ENCODE measurements around the gene CALML4. TPM values are rescaled to one million over a fixed set of nuclear protein-coding genes. Genes with fewer than 3 reads are reported as not detected.
"Not testable (repeated sequence)": the region's sequence is repeated elsewhere in the genome, so short reads cannot be mapped to it uniquely, and the experiment has no call there.

CALML4 gene, protein sequence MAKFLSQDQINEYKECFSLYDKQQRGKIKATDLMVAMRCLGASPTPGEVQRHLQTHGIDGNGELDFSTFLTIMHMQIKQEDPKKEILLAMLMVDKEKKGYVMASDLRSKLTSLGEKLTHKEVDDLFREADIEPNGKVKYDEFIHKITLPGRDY
- 0.97 TPM for total RNA-seq
- long read RNA-seq, partial matches to known transcripts, result 1 of 1 reads
- long read RNA-seq, other reads (novel, unspliced or antisense), result 0 of 1 reads

DNA sequence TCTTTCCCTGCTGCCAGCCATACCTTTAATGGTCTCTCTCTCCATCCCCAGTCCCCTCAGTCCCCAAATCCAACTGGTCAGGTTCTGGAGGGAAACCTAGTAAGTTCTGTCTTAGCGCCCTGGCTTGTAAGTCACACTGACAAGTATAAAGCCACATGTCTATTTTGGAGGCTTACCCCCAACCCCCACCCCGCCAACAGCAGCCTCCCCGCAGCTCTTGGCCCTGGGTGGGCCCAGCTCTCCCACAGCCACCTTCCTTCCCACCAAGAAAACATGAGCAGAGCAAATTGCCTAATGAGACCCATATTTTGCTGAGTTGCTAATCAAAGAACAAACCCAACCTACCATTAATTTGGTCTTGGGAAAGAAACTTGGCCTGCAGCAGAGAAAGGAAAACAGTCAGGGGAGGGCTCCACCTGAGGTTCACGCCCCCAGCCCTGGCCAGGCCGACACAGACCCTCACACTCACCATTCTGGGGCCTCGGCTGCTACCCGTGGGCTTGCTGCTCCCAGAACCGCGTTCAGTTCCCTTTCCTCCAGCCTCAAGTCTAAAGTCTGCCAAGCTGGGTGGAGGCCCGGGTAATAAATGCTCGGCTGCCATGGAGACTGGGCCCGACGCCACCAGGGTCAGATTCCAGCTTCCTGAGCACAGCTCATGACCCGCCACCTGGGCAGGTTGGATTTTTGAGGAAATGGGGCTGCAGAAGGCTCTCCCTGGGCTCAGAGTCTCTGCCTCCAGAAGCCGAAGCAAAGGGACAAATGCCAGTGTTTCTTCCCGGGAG is at the start of gene CALML4:
Gene CALML4 (minus strand): TSS at position 557 of the 782 bp plus-strand sequence. CDS start 85 bp downstream, at position 472.
- peak; percentile 75 for ATAC-seq (ENCODE audit: poor library complexity)
- intact Hi-C loops (cut with DNase I), result no loop called here

DNA sequence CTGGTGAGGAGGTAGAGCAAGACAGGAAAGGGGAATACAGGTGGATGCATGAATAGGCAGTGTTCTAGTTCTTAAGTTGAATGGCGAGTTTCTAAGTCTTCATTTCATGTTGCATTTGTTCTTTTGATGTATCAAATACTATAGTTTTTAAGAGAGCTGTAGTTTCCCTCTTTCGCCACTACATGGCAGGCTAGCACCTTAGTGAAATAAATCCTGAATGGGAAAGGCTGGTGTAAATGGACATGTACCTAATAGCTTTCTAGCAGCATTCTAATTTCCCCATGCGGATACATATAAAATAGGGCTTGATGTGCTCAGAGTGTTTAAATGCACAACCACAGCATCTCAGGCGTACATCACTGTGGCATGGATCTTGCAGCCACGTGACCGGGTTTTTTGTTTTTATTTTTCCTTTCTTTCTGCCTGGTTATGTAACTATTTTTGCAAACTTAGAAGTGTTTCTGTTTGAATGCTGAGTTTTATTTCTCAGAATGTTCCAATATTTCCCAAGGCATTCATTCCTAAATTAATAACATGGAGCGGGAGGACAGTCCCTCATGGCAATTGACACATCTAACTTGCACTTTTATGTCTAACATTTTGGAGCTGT is 47.9 kb upstream of the CALML4 start:
- DNase-seq (no peak), ATAC-seq (ENCODE audit: poor library complexity) (peak; percentile 30)
- intact Hi-C loops (cut with DNase I), result loop anchor here (5.0 kb wide), 1 partner anchor 624 kb away; no protein-coding TSS in a partner anchor

More for the DNA sequence above, at the start of gene CALML4:
- DNase-seq, result peak; percentile 83

DNA sequence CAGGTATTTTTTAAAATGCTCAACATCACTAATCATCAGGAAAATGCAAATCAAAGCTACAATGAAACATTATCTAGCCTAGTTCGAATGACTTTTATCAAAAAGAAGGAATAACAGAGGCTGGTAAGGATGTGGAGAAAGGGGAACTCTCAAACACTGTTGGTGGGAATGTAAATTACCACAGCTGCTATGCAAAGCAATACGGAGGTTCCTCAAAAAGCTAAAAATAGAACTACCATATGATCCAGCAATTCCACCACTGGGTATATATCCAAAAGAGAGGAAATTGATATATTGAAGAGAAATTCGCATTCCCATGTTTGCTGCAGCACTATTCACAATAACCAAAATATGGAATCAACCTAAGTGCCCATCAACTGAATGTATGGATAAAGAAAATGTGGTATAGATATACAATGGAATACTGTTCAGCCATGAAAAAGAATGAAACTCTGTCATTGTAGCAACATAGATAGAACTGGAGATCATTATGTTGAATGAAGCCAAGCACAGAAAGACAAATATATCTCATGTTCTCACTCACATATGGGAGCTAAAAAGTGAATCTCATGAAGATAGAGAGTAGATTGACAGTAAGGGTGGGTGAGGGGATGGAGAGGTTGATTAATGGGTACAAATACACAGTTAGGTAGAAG is 44.1 kb upstream of the CALML4 start:
- ATAC-seq (ENCODE audit: poor library complexity), result no peak
- intact Hi-C loops (cut with DNase I), result no loop called here
- no peak for DNase-seq

DNA sequence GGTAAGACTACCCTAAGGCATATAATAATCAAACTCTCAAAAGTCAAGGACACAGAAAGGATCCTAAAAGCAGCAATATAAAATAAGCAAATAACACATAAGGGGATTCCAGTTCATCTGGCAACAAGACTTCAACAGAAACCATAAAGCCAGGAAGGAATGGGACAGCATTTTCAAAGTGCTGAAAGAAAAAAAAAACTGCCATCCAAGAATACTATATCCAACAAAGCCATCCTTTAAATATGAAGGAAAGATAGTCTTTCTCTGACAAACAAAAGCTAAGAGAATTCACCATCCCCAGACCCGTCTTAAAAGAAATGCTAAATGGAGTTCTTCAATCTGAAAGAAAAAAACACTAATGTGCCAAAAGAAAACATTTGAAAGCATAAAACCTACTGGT is 39.1 kb upstream of the CALML4 start:
- DNase-seq (no peak), ATAC-seq (ENCODE audit: poor library complexity) (no peak)
- intact Hi-C loops (cut with DNase I), result no loop called here

DNA sequence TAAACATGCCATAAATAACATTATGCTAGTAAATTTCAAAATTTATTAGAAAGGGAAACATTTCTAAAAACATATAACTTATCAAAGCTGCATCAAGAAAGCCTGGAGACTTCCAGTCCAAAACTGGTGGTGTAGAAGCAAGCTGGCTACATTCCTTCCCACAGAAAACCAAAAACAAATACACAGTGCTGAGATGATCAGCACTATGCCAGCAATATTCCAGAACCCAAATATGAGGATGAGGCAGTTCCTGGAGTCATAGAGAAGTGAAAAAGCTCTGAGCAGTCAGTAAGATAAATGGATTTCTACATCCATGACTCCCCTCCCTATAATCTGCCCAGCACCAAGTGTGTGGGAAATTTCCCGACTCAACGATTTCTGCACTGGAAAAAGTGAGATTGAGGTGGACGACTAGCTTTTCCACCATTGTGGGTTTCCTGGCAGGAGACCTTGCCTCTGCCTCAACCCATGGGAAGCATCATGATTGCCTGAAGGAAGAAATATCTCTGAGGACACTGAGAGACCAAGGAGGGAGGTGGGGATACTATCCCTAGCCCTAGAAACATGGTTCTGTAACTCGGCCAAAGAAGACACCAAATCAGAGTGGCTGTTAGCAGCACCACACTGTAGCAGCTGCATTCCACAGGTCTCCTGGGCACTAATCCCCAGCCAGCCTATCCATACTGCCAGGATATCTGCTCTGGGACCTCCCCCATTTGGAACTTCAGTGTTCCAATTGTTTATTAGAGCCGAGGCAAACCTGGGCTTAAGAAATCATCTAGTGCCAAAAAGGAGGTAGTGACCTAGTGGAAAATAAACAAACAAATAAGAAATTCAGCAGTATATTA is 36.2 kb upstream of the CALML4 start:
- ATAC-seq (ENCODE audit: poor library complexity) (no peak), DNase-seq (no peak)
- intact Hi-C loops (cut with DNase I), result no loop called here

DNA sequence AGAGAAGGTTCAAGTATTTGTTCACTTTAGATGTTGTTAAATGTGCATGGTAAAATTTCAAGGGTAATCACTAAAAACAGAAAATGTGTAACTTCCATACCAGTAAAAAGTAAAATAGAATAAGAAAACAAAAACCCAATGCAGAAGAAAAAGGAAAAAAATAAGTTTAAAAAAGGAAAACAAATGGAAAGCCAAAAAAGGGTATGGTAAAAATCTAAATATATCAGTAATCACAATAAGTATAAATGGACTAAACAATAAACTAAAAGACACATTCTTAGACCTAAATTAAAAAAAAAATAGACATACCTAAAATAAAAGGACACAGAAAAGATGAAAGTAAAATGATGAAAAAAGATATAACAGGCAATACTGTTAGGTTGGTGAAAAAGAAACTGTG is 33.9 kb upstream of the CALML4 start:
- no peak for DNase-seq
- no peak for ATAC-seq (ENCODE audit: poor library complexity)
- intact Hi-C loops (cut with DNase I), result no loop called here

DNA sequence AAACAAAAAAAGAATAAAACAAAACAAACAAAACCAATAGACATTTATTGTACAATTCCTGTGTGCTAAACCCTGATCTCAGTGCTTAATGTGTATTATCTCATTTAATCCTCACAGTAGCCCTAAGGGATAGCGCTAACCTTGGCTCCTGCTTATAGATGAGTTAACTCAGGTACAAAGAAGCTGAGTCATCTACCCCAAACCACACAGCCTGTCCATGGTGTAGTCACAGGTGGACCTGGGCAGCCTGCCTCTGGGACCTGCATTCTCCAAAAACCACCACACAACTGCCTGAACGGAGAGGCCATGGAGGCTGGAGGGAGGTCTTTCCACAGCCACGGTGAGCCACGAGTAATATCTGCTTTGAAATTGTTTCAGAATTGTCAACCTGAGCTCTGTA is 29.9 kb upstream of the CALML4 start:
- intact Hi-C loops (cut with DNase I), result no loop called here
- ATAC-seq (ENCODE audit: poor library complexity) (no peak), DNase-seq (no peak)

DNA sequence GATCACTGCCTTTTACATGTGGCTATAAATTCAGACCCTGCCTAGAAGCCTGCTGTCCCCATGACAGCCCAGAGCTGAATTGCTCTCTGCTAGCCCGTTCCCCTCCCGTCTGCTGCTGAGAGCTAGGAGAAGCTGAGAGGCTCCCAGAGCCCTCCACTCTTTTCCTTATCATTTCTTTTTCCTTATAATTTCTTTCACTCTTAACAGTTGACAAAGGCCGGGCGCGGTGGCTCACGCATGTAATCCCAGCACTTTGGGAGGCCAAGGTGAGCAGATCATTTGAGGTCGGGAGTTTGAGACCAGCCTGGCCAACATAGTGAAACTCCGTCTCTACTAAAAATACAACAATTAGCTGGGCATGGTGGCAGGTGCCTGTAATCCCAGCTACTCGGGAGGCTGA is 29.4 kb upstream of the CALML4 start:
- ATAC-seq (ENCODE audit: poor library complexity); intact Hi-C loops (cut with DNase I); DNase-seq: not testable (repeated sequence)

DNA sequence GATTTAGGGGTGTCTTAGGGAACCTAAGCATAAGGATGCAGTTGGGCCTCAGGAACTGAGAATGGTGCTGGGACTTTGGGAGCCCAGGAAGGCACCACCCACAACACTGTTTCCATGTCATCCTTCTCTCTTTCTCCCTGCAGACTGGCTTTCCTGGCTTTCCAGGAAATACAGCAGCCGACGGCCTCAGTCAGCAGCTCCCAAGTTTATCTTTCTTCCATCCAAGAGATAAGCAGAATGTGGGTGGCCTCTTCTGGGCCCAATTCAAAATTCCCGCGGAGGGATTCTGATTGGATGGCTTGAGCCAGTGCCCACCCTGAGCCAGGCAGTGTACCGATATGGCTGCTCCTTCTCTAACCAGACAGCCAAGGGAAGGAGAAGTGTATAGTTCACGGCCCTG is 28.9 kb upstream of the CALML4 start:
- ATAC-seq (ENCODE audit: poor library complexity) (no peak), DNase-seq (no peak)
- intact Hi-C loops (cut with DNase I), result no loop called here

DNA sequence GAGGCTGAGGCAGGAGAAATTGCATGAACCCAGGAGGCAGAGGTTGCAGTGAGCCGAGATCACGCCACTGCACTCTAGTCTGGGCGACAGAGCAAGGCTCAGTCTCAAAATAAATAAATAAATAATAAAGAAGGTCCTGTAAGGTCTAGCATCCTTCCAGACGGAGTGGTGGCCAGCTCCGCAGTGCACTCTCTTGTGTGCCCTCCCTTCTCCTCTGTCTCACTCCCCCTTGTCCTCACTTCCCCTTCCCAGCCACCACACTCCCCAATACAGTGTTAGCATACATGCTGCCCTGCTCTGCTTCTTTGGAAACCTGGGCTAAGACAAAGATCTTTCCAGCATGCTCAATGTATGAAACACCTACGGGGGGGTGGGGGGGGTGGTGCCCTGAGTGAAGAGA is 27.8 kb upstream of the CALML4 start:
- no peak for DNase-seq
- ATAC-seq (ENCODE audit: poor library complexity), result no peak
- intact Hi-C loops (cut with DNase I), result no loop called here

DNA sequence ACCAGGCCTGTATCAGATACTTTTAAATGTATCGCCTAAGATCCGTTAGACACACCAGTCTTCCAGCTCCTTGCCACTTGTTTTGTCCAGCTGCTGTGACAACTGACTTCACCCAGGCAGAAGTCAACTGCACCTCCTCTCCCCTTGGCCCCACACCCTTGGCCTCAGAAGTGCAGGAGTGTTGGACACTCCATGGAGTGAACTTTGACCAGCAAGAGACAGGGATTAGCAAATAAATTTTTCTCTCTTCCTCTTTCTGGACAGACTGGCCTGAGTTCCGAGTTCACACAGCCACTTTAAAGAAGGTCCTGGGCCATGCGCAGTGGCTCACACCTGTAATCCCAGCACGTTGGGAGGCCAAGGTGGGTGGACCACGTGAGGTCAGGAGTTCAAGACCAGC is 27.3 kb upstream of the CALML4 start:
- DNase-seq (no peak), ATAC-seq (ENCODE audit: poor library complexity) (no peak)
- intact Hi-C loops (cut with DNase I), result no loop called here

DNA sequence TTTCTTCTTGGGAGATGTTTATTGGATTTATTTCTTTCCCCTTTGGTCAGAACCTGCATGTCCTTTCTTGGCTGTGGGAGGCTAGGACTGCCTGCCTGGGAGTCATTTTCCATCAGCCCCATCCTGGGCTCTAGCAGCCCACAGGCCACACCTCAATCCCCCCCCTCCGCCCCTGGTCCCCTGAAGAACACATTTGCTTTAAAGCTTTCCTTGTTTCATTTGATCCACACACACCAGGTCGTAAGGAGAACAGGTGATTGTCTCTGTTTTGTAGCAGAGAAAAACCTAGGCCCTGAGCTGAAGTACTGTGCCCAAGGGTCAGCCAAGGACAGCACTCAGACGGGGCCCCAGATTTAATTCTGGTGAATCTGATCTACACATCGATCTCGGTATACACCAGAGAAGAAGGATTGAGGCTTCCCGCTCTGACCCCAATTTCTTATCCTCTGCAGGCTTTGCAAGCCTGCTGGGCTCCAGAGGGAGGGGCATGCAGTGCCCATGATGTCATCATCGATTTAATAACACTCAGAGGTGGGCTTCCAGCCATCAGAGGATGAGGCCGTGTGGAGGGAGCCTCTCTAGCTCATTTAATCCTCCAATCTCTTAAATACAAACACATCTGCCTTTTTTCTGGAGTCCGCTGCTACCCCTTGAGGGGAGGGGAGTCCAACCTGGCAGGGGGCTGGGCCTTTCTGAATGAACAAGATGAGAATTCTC is 26.1 kb upstream of the CALML4 start:
- intact Hi-C loops (cut with DNase I), result no loop called here
- no peak for DNase-seq
- no peak for ATAC-seq (ENCODE audit: poor library complexity)

DNA sequence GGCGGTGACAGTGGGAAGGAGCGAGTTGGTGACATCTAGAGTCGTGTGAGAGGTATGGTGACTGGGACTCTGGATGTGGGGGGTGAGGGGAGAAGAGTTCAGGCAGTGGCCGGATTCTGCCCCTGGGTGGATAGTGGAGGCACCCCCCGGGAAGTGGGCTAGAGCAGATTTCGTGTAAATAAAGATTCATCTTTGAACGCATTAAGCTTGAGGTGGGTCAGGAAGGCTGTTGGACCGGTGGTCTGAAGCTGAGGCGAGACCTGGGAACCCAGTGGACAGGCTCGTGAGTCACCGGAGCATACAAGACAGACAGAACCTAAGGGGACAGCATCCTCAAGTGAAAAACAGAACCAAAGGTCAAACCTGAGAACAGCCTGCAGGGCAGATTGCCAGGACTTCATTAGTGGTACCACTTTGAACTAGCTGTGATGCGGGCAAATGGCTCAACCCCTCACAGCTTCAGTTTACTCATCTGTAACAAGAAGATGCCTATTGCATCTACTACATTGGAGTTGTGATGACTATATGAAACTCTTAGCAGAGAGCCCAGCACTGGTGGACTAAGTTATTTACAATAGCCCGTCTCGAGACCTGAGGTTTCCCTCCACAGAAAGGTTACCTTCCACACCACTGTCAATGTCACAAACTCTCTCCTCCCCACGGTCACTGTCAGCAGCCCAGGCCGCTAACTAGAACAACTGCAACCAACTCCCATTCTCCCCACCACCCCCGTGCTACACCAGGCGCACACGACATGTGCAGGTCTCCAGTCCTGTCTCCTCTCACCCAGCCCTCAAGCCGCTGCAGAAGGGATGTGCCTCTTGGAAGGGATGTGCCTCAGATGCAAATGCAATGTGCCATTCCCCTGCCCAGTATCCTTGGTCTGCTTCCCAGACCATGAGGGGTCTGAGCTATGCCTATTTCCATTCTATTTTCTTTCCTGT is 25.3 kb upstream of the CALML4 start:
- no peak for DNase-seq
- intact Hi-C loops (cut with DNase I), result no loop called here
- no peak for ATAC-seq (ENCODE audit: poor library complexity)

DNA sequence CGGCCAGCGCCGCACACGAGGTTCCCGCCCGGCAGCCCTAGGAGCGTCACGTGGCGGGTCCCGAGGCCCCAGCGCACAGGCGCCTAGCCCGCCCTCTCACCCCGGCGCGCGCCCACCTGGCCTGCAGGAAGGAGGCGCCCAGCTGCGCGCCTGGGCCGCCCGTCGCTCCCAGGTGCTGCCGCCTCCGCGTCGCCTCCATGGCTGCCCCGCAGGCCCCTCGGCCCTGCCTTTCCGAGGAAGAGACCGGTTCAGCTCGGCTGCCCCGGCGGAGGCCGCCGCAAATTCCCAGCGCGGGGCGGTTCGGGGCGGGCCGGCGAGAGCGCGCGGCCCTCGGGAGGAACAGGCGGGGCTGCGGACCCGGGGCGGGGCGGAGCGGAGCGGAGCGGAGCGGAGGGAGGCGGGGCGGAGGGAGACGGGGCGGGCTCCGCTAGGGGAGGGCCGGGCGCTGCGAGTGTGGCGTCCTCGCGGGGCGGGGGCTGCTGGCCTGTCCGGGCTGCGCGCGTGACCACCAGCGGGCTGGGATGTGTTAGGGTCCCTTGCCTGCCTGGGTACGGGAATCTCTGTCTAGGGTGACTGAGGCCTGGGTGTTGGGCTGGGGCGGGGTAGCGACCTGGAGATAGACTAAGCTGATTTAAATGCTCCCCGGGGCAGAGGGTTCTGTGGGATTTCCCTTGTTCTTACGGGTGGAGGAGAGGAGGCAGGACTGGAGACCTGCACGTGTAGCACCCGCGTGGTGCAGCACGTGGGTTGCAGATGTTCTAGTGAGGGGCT is 24.4 kb upstream of the CALML4 start, which contains the start of gene CLN6:
Gene CLN6 (minus strand): TSS at position 343 of the 771 bp plus-strand sequence. CDS start 144 bp downstream, at position 199.
- ATAC-seq (ENCODE audit: poor library complexity) (peak; percentile 99), DNase-seq (peak; percentile 89)
- intact Hi-C loops (cut with DNase I), result no loop called here

DNA sequence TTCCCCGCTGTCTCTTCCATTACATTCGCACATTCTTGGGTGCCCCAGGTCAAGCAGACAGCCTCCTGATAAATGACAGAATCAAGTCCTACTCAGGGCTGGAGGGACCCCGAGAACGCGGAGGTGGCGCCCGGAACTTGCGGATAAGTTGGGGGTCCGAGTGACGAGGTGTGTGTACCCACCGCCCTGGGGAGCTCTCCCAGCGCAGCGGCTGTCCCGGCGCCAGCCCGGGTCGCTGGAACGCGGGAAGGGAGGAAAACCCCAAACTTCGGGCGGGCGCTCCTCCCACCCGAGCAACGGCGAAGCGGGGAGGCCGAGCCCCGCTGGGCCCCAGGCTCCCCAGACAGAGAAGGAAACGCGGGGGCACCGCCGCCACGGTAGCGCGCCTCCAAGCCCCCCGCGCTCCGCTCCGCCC is 23.8 kb upstream of the CALML4 start:
- DNase-seq, result no peak
- intact Hi-C loops (cut with DNase I), result no loop called here
- ATAC-seq (ENCODE audit: poor library complexity), result peak; percentile 1

Measured in Right ventricle myocardium superior (tissue), 1 donor.